Pons (tissue), 1 donor: ENCODE results near the gene LRMDA.

Source experiments
- DNase-seq: peaks from one replicate; pipeline ENCODE4 v3.0.0-alpha.2; 2016; ENCODE audit warnings: low spot score

Gene LRMDA

DNA sequence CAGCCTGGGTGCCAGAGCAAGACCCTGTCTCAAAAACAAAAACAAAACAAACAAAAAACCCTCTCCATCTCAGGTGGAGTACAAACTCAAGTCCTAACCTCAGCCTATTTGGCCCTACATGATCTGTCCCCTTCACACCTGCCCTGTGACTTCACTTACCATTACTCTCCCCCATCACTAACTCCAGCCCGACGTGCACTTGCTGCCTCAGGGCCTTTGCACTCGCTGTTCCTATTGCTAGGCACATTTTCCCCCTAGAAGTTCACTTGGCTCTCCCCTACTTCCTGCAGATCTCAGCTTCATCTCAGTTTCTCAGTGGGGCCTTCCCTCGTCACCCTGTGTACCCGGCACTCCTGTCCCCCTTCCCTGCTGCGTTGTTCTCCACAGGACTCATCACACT is 8.5 kb upstream of the LRMDA start:
- no peak for DNase-seq

GRCh38 chr10:75424571-75424970 is 6.9 kb upstream of the LRMDA start:
- no peak for DNase-seq

DNA sequence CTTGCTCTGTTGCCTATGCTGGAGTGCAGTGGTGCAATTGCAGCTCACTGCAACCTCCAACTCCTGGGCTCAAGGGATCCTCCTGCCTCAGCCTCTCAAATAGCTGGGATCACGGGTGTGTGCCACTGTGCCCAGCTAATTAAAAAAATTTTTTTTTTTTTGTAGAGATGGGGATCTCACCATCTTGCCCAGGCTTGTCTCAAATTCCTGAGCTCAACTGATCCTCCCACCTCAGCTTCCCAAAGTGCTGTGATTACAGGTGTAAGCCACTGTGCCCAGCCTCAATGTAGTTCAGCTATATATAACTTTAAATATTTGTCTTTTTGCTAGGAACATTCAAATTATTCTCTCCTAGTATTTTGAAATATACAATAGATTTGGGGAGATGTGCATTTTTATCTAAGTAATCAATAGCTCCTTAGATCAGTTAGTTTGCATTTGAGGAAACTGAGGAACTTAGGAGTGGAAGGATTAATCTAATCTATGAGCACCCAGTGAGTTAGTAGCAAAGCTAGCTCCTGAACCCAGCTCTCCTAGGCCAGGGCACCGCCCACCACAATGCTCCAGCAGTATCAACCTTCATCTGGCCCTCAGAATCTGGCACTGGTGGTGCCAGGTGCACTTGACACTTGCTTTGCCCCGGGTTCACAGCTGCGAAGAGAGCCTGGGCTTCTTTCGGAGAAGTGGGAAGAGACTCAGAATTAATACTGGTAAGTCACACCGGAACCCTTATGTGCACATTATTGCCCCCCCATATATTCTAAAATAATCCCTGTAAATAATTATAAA is 5.9 kb upstream of the LRMDA start:
- DNase-seq: no peak

DNA sequence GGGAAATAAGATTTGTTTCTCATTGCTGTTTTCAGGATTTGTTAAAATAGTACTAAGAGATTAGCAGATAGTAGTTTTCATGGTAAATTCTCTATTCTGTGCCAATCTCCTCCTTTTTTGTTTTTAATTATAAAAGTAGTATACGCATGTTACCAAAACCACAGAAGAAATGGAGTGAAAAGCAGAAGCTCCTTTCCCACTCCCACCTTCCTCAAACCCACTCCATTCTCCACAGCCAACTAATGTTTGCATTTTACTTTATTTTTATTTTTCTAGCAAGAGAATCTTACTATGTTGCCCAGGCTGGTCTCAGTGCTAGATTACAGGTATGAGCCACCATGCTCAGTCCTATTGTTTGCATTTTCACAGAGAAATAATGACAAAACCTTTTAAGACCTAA is 4.5 kb upstream of the LRMDA start:
- DNase-seq: no peak

DNA sequence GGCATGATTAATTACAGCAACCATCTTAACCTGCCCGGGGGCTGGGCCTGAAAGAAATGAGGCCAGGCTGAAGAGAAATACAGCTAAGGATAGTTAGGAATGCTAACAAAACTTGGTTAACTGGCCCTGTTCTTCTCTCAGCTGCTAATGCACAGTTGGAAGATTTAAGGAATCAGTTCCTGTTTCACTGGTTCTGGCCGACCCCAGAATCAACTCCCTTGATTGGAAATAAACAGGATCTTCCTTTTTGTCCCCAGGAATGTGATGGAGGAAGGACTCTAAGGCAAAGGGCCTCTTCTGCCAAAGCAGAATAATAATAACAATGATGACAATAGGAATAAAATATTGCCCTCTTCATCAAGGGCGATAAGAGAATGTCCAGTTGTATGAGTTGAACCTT is 3.5 kb upstream of the LRMDA start:
- no peak for DNase-seq

DNA sequence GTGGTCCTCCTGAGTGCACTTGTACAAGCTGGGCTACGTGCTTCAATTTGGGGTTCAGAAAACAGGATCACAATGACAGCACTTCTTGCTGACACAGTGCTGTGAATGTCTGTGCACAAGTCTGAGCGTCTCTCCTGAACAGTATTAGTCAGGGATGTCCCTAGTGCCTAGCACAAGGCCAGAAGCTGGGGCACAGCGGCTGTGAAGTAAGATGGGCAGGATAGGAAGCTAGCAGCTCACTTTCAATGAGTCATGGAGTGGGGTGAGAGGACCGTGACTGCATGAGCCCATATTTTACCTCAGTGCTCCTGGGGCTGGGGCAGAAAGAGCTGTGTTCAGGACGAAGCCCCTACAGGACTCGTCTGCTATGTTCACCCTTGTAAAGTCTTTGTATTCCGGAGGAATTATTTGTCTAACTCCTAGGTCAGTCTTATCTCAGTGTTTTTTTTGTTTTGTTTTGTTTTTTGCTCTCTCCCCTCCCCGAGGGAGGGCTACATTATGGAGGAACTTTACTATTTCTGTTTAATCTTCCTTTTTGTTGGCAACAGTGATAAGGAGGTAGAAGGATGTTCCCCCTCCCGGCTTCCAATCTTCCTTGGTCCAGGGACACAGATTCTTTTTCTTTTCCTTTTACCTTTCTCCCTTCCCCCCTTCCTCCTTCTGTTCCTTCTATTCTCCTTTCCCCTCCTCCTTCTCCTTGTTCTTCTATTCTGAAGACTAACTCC is 2.8 kb upstream of the LRMDA start:
- DNase-seq: no peak

DNA sequence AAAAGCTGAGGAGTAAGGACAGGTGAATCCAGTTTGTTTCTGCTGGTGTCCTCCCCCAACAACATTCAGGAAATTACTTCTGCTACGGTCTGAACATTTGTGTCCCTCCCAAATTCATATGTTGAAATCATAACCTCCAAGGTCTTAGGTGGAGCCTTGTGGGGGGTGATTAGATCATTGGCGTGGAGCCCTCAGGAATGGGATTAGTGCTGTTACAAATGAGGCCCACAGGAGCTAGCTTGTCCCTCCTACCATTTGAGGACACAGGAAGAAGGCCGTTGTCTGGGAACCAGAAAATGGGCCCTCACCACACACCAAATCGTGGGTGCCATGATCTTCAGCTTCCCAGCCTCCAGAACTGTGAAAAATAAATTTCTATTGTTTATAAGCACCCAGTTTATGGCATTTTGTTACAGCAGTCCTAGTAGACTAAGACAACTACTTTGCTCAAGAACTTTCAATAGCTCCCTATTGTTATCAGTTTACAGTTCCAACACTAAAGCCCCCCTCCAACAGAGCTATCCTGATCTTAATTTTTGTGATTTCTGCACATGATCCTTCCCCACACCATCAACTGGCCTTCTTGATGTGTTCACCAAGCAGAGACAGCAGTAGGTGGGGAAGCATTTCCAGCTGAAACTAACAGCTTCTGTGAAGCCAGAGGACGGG is 2.1 kb upstream of the LRMDA start:
- DNase-seq: no peak

DNA sequence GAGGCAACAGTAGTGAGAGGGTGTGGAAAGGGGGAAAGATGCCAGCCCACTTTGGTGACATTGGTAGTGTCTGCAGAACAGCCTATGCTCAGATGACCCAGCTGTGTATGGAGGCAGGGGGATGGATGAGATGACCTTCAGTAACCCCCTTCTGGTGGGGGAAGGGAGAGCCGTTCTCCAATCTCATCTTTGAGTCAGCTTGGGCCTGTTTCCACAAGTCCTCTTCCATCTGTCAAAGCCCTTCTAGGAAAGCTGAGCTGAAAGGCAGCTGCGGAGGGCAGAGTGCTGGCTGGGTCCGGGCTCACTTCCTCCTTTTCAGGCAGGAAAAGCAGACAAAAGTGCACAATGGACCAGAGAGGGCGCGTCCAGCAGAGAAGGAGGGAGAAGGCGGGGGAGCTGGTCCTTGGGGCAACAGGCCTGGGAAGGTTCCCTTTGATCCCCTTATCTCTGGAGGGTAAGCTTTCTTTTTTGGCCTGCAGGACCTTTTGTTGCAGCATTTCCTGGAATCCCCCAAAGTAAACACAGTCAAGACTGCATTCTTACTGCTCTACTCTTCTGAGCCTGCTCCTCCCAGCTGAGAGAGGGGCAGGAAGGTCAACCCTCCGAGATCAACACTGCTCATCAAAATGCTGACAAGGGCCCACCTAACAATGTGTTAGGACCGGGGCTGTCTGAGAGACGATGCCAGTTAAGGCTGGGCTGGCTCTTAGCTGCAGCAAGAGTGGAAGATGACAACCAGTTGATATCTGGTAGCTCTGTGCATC is 1.2 kb upstream of the LRMDA start:
- peak; percentile 53 for DNase-seq

GRCh38 chr10:75432176-75432575 is 752 bp downstream of the LRMDA start:
- DNase-seq: no peak

GRCh38 chr10:75432763-75433162 is 1.3 kb downstream of the LRMDA start:
- no peak for DNase-seq

- DNase-seq: no peak
Measured at GRCh38 chr10:75433216-75433615, 1.8 kb downstream of the LRMDA start.

GRCh38 chr10:75434291-75434690 is 2.9 kb downstream of the LRMDA start:
- DNase-seq: no peak

DNA sequence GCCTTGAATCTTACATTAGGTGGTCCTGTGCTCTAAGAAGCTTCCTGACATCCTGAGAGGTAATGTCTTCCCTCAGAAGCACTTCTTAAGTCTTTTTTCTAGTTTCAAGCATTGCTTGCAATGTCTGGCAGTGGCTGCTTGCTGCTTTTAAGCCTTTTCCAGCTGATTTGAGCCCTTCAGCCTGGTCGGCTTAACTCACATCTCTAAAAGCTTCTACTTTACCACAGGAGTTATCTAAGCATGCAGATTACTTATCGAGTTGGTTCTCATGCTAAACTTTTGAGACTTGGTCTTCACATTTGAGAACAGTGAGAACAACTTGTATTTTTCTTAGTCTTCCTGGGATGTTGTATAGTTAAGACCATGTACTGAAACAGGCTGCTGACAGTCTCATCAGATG is 3.9 kb downstream of the LRMDA start:
- DNase-seq: no peak

DNA sequence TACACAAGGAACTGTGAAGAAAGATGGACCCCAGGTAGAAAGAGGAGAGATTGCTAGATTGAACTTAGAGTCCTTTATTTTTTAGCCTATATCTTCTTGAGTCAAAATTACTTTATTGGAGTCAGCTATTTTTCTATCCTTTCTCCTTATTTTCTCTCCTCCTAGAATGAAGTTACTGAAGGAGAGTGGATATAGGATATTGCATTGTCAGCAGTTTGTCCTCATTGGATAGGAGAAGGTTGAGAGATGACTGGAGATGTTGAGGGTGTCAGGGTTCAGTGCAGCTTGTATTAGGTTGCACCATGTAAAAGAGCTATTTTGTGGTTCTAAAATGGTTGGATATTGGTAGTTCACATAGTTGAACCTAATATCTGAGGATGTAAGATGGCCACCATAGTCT is 5.5 kb downstream of the LRMDA start:
- no peak for DNase-seq

GRCh38 chr10:75437693-75438092 is 6.3 kb downstream of the LRMDA start:
- DNase-seq: no peak

DNA sequence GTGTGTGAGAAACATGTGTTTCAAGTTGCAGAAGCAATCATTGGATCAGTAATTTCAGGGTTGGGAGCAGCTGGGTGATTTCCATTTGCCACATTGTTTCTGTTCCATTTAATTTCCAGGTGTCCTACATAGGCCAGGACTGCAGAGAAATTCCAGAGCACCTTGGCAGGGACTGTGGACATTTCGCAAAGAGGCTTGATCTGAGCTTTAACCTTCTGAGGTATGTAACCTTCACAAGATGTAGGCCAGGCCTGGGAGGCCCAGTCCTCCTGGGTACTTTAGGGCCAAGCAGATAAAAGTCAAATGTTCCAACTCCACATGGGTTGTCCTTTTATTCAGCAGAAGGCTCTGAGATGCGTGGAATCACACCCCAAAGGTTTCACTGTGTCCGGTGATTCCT is 6.9 kb downstream of the LRMDA start:
- no peak for DNase-seq

GRCh38 chr10:75439811-75440210 is 8.4 kb downstream of the LRMDA start:
- no peak for DNase-seq

DNA sequence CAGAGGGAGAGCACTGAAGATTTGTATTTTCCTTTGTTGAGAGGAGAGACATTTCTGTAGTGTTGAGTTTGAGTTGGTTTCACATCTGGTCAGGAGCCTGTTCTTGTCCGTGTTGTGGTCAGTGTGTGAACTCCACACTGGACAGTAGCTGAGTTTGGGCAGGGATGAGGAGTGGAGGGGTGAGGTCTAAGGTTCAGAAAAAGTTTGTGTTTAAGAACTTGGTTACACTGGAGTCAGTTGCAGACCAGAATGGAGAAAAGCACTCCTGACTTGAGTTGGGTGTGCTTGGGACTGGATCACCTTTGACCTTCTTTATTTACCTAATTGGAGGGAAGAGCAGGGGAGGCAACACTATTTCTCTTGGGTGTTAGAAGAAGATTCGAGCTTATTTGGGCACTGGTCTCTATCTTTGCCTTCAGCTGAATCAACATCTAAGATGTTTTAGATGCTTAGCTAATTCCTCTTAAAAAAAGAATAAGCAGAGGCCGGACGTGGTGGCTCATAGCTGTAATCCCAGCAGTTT is 8.9 kb downstream of the LRMDA start:
- no peak for DNase-seq

DNA sequence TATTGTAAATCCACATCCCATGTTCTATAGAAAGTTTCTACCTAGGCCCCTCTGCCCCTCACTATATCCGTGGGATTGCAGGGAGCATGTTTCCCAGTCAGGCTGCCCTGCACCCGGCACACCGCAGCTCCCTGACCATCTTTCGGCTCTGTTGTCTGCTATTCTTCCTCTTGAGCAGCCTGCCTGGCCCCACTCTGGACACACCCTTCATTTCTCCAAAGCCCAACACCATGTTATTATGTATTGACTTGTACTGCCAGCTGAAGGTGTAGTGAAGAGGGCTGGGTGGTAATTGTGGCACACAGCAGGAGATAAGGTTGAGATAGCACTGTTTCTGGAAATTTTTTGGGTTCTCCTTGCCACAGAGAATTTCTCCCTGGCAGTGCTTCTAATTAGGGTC is 9.8 kb downstream of the LRMDA start:
- DNase-seq: no peak

GRCh38 chr10:75441682-75442081 is 10.3 kb downstream of the LRMDA start:
- no peak for DNase-seq

- DNase-seq: no peak
Measured at GRCh38 chr10:75443362-75443761, 11.9 kb downstream of the LRMDA start.

DNA sequence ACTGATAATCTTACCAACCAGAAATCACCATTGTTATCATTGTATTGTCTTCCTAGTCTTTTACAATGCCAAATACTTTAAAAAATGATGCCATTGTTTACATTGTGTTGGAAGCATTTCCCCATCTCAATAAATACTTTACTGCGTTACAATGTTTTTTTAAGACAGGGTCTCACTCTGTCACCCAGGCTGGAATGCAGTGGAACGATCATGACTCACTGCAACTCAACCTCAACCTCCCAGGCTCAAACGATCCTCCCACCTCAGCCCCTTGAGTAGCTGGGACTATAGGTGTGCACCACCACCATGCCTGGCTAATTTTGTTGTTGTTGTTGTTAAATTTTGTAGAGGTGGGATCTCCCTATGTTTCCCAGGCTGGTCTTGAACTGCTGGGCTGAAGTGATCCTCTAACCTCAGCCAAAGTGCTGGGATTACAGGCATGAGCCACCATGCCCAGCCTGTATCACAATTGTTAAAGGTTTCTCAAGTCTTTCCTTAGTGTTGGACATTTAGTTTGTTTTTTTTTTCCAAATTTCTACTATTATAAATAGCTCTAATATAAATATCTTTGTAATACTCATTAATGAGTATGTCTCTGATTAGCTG is 13.5 kb downstream of the LRMDA start:
- DNase-seq: no peak
